ENCODE results near the gene VWF. TPM values are rescaled to one million over a fixed set of nuclear protein-coding genes. Genes with fewer than 3 reads are reported as not detected.

VWF gene
- total RNA-seq, 8 experiments from 2014 or later: under 0.01 to 1.3 (median 0.52) TPM

GRCh38 chr12:6057700-6058099 is 66.8 kb downstream of the VWF start:
- no peak overlapping the region for H3K27ac ChIP-seq
- WGBS, 10 experiments: 7 to 100% (median 42%) methylated on average over 3 to 7 of the region's 30 CpGs; no CpG with 5 or more reads in 5 of the 10 experiments
- ATAC-seq (replicated peaks in 6 of 8): peak in 6 of 8 experiments; percentile 64 to 93 (median 84)
- in situ Hi-C loops (cut with MboI; ENCODE audit: low pct_unique_long_range_greater_than_20kb in 2 of 9, low sequenced_read_pairs in 9 of 9, unreplicated experiment in 9 of 9): loop anchor here in 3 of 9 experiments (25.0 kb wide), 1 partner anchor 230 kb away; no protein-coding TSS in a partner anchor
- H3K4me3 ChIP-seq: no peak overlapping the region
- peaks cover 5% of the 10 kb centered on the region in 2 donors for H3K4me1 ChIP-seq (replicated peaks in 1 of 2)

- Histone ChIP-seq H3K27ac (no peak overlapping the region), H3K4me1 (replicated peaks in 1 of 2) (peaks cover 5% of the 10 kb centered on the region in 2 donors), H3K4me3 (no peak overlapping the region)
- in situ Hi-C loops (cut with MboI; ENCODE audit: low pct_unique_long_range_greater_than_20kb in 2 of 9, low sequenced_read_pairs in 9 of 9, unreplicated experiment in 9 of 9): loop anchor here in 3 of 9 experiments (25.0 kb wide), 1 partner anchor 231 kb away; no protein-coding TSS in a partner anchor
- ATAC-seq (replicated peaks in 6 of 8): peak in 3 of 8 experiments; percentile 8 to 43 (median 20)
- 30 to 100% (median 65%) methylated on average over 1 to 20 of the region's 58 CpGs; no CpG with 5 or more reads in 3 of the 10 experiments for WGBS, 10 experiments
These were observed 67.8 kb downstream of the VWF start for GRCh38 chr12:6056406-6057240.

GRCh38 chr12:6053541-6053940 is 70.9 kb downstream of the VWF start:
- H3K27ac ChIP-seq: no peak overlapping the region
- peak in 1 of 8 experiments; percentile 18 for ATAC-seq (replicated peaks in 6 of 8)

GRCh38 chr12:6052940-6053329 is 71.5 kb downstream of the VWF start:
- no peak overlapping the region for H3K4me3 ChIP-seq
- 51 to 94% (median 80%) methylated on average over 1 to 4 of the region's 4 CpGs; no CpG with 5 or more reads in 2 of the 10 experiments for WGBS, 10 experiments
- ATAC-seq (replicated peaks in 6 of 8): no peak
- peaks cover 4 to 5% of the 10 kb centered on the region in 2 donors for H3K4me1 ChIP-seq (replicated peaks in 1 of 2)
- H3K27ac ChIP-seq: no peak overlapping the region
- in situ Hi-C loops (cut with MboI; ENCODE audit: low pct_unique_long_range_greater_than_20kb in 2 of 9, low sequenced_read_pairs in 9 of 9, unreplicated experiment in 9 of 9): loop anchor here in 3 of 9 experiments (25.0 kb wide), 1 partner anchor 234 kb away; no protein-coding TSS in a partner anchor

More at GRCh38 chr12:6053541-6053940, 70.9 kb downstream of the VWF start:
- H3K4me1 ChIP-seq (replicated peaks in 1 of 2): peaks cover 5% of the 10 kb centered on the region in 2 donors
- no peak overlapping the region for H3K4me3 ChIP-seq
- 40 to 100% (median 68%) methylated on average over 1 to 4 of the region's 4 CpGs; no CpG with 5 or more reads in 2 of the 10 experiments for WGBS, 10 experiments
- in situ Hi-C loops (cut with MboI; ENCODE audit: low pct_unique_long_range_greater_than_20kb in 2 of 9, low sequenced_read_pairs in 9 of 9, unreplicated experiment in 9 of 9): loop anchor here in 3 of 9 experiments (25.0 kb wide), 1 partner anchor 234 kb away; no protein-coding TSS in a partner anchor

- WGBS, 10 experiments: 14 to 100% (median 84%) methylated on average over 1 to 9 of the region's 9 CpGs; no CpG with 5 or more reads in 2 of the 10 experiments
- Histone ChIP-seq H3K4me1 (replicated peaks in 1 of 2) (peaks cover 0 to 2% of the 10 kb centered on the region in 2 donors), H3K4me3 (no peak overlapping the region), H3K27ac (no peak overlapping the region)
- in situ Hi-C loops (cut with MboI; ENCODE audit: low pct_unique_long_range_greater_than_20kb in 2 of 9, low sequenced_read_pairs in 9 of 9, unreplicated experiment in 9 of 9): loop anchor here in 3 of 9 experiments (25.0 kb wide), 1 partner anchor 235 kb away; no protein-coding TSS in a partner anchor
- no peak for ATAC-seq (replicated peaks in 6 of 8)
These were observed 72.1 kb downstream of the VWF start for GRCh38 chr12:6052206-6052939.

- Histone ChIP-seq H3K4me3 (no peak overlapping the region), H3K27ac (no peak overlapping the region), H3K4me1 (replicated peaks in 1 of 2) (no peaks in the 10 kb centered on the region)
- 84 to 100% (median 92%) methylated on average over 2 to 7 of the region's 8 CpGs; no CpG with 5 or more reads in 1 of the 10 experiments for WGBS, 10 experiments
- ATAC-seq (replicated peaks in 6 of 8): no peak
- in situ Hi-C loops (cut with MboI; ENCODE audit: low pct_unique_long_range_greater_than_20kb in 2 of 9, low sequenced_read_pairs in 9 of 9, unreplicated experiment in 9 of 9): loop anchor here in 4 of 9 experiments (10.0 to 25.0 kb wide), 2 partner anchors 65 to 237 kb away; no protein-coding TSS in a partner anchor
These were observed 74.5 kb downstream of the VWF start for GRCh38 chr12:6049992-6050391.

GRCh38 chr12:6049587-6049986 is 74.9 kb downstream of the VWF start:
- in situ Hi-C loops (cut with MboI; ENCODE audit: low pct_unique_long_range_greater_than_20kb in 2 of 9, low sequenced_read_pairs in 9 of 9, unreplicated experiment in 9 of 9): loop anchor here in 1 of 9 experiments (10.0 kb wide), 1 partner anchor 65 kb away; no protein-coding TSS in a partner anchor
- Histone ChIP-seq H3K27ac (no peak overlapping the region), H3K4me1 (replicated peaks in 1 of 2) (no peaks in the 10 kb centered on the region), H3K4me3 (no peak overlapping the region)
- ATAC-seq (replicated peaks in 6 of 8): no peak

GRCh38 chr12:6047249-6048237 is 76.9 kb downstream of the VWF start:
- peak in 3 of 8 experiments; percentile 68 to 78 (median 77) for ATAC-seq (replicated peaks in 6 of 8)
- Histone ChIP-seq H3K27ac (no peak overlapping the region), H3K4me1 (replicated peaks in 1 of 2) (no peaks in the 10 kb centered on the region), H3K4me3 (no peak overlapping the region)
- in situ Hi-C loops (cut with MboI; ENCODE audit: low pct_unique_long_range_greater_than_20kb in 2 of 9, low sequenced_read_pairs in 9 of 9, unreplicated experiment in 9 of 9): loop anchor here in 1 of 9 experiments (10.0 kb wide), 1 partner anchor 63 kb away; no protein-coding TSS in a partner anchor
- WGBS, 10 experiments: 20 to 100% (median 64%) methylated on average over 1 to 10 of the region's 13 CpGs; no CpG with 5 or more reads in 1 of the 10 experiments

GRCh38 chr12:6046511-6047180 is 77.8 kb downstream of the VWF start:
- in situ Hi-C loops (cut with MboI; ENCODE audit: low pct_unique_long_range_greater_than_20kb in 2 of 9, low sequenced_read_pairs in 9 of 9, unreplicated experiment in 9 of 9): loop anchor here in 1 of 9 experiments (10.0 kb wide), 1 partner anchor 62 kb away; no protein-coding TSS in a partner anchor
- Histone ChIP-seq H3K4me1 (replicated peaks in 1 of 2) (no peaks in the 10 kb centered on the region), H3K27ac (no peak overlapping the region), H3K4me3 (no peak overlapping the region)
- WGBS, 10 experiments: 50 to 100% (median 82%) methylated on average over 1 to 9 of the region's 17 CpGs
- ATAC-seq (replicated peaks in 6 of 8): no peak

GRCh38 chr12:6045438-6045837 is 79.0 kb downstream of the VWF start:
- Histone ChIP-seq H3K4me1 (replicated peaks in 1 of 2) (no peaks in the 10 kb centered on the region), H3K27ac (no peak overlapping the region), H3K4me3 (no peak overlapping the region)
- ATAC-seq (replicated peaks in 6 of 8): no peak
- in situ Hi-C loops (cut with MboI; ENCODE audit: low pct_unique_long_range_greater_than_20kb in 2 of 9, low sequenced_read_pairs in 9 of 9, unreplicated experiment in 9 of 9): loop anchor here in 1 of 9 experiments (10.0 kb wide), 1 partner anchor 61 kb away; no protein-coding TSS in a partner anchor
- 66 to 100% (median 90%) methylated on average over 1 to 6 of the region's 6 CpGs; no CpG with 5 or more reads in 3 of the 10 experiments for WGBS, 10 experiments

- no peak overlapping the region for H3K27ac ChIP-seq
- no peak overlapping the region for H3K4me3 ChIP-seq
- H3K4me1 ChIP-seq (replicated peaks in 1 of 2): no peaks in the 10 kb centered on the region
- 10 to 100% (median 80%) methylated on average over 1 to 4 of the region's 8 CpGs; no CpG with 5 or more reads in 2 of the 10 experiments for WGBS, 10 experiments
- in situ Hi-C loops (cut with MboI; ENCODE audit: low pct_unique_long_range_greater_than_20kb in 2 of 9, low sequenced_read_pairs in 9 of 9, unreplicated experiment in 9 of 9): loop anchor here in 1 of 9 experiments (10.0 kb wide), 1 partner anchor 59 kb away; no protein-coding TSS in a partner anchor
- ATAC-seq (replicated peaks in 6 of 8): peak in 3 of 8 experiments; percentile 27 to 56 (median 37)
These were observed 80.4 kb downstream of the VWF start for GRCh38 chr12:6044082-6044481.
